NOMO-1 (cell line): ENCODE results near the gene HOXD8.

Experiments
- DNase-seq, 2 experiments: peaks; one replicate each; lab custom pipeline; 2025; ENCODE audit not compliant: unreplicated experiment in 2 of 2; lab: John Stamatoyannopoulos, UW

Gene HOXD8

DNA sequence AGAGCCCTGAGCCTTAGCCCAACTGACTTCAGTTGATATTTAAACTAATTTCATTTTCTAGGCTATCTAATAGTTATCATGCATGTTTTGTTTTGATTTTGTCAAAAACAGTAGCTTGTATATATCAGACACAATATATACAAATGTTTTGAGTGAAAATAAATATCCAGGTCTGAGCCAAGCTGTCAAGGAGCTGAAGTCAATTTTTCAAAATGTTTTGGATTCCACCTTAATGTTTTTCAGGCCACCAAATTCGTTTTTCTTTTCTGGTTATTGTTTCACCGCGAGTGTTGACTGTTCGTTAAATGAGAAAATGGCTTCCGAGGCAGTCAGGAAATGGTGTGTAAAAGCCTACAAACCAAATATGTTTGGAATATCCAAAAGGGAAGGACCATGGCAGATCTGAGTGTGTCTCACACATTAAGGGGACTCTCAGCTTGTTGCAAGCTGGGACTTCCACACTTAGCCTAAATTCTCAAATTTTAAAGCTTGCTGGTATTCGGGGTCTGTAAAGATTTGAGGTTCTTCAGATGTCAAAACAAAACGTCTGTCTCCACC, 27.1 kb upstream of the HOXD8 start:
- DNase-seq, result no peak

DNA sequence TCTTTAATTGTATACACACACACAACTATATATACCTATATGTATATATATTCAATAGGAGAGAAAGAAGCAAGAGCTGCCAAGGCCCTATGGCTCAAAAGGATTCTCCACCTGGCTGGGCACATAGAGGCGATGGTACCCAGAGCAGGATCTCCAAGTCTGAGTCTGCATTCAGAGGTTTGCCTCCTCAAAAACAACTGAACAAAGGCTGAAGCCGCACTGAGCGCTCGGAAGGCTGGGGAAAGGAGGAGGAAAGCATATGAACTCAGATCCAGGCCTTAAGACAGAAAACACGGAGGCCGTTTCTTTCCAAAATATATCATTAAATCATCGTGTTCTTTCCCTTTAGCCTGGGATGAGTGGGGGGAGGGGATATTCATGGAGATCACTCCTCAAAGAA, 26.3 kb upstream of the HOXD8 start:
- no peak for DNase-seq

DNA sequence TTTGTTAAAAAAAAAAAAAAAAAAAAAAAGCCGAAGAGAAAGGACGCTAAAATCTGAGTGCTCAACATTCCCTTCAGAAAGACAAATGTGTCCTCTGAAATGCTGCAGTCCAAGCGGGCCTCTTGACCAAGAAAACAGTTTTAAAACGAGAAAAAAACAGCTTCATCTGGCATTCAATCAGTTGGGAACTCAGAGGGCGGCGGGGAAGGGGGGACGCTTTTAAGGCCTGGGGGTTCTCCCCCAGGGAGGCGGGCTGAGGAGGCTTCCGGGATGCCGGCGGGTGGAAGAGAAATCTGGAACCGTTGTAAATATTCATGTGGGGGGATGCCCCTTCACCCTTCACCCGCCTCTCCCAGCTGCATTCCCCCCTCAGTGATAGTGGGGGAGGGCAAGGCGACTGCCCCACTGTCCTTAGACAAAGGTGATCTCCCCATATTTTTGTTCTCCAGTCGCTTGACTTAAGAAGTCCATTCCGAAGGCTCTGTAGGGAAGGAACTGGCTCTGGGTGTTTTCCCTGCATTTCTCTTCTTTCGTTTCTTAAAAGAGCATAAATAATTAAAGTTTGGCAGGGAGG, 25.7 kb upstream of the HOXD8 start:
- DNase-seq, result no peak

DNA sequence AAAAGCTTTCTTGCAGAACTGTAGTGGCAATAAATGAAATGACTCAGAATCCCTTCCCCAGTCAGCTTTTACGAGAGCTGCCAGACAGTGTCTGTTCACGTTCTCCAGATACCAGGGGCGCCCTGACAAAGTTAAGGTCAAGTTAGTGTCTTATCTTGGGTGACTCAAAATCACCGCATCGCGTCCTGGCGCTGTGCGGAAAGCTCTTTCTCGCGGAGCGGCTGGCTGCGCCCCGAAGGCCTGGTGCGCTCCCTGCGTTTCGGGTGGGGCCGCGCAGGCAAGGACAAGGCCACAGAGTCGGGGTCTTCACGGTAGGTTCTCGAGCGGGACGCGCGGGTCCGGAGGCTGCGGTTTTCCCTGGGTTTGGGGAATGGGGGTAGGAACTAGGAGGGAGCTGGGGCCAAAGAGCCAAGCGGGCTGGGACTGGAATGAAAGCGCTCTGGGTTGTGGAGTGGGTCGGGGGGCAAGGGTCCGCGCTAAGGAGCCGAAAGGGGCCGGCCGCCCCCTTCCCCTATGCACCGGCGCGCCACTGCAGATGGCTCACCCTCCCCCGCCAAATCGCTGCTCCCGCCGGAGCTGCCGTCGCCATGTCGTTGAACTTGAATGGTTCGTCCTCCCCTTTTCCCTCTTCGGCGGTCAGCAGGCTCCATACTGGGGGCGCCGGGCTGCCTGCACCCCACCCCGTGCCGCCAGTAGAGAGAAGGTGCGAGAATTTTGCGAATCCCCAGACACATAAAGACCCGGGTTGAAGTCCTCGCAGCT, 25.0 kb upstream of the HOXD8 start:
- no peak for DNase-seq

DNA sequence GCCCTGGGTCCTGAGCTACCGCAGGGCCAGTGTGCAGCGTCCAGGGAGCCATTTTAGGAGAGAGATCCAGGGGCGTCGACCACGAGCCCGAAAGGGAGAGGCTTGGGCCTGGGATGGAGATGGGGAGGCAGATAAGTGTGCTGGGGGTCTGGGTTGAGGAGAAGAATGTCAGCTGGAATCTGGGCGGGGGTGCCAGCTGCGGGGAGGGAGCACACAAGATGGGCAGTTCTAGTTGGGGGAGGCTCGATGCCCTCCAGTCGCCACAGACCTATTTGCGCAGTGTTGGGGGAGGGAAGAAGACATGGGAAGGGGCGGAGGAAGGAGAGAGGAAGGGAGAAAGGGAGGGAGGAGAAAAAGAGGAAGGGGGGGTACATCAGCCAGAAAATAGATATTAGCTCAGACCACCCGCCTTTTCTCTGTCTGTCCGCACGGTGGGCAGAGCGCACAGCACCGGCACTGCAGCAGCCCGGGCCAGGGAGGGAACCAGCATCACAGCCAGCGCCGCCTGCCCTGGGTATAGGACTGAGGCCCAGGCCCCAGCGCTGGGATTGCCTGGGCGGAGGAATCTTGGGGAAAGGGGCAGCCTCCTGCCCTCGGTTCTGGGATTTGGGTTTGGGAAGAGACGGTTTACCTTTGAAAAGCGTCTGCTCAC, 24.3 kb upstream of the HOXD8 start:
- no peak for DNase-seq

DNA sequence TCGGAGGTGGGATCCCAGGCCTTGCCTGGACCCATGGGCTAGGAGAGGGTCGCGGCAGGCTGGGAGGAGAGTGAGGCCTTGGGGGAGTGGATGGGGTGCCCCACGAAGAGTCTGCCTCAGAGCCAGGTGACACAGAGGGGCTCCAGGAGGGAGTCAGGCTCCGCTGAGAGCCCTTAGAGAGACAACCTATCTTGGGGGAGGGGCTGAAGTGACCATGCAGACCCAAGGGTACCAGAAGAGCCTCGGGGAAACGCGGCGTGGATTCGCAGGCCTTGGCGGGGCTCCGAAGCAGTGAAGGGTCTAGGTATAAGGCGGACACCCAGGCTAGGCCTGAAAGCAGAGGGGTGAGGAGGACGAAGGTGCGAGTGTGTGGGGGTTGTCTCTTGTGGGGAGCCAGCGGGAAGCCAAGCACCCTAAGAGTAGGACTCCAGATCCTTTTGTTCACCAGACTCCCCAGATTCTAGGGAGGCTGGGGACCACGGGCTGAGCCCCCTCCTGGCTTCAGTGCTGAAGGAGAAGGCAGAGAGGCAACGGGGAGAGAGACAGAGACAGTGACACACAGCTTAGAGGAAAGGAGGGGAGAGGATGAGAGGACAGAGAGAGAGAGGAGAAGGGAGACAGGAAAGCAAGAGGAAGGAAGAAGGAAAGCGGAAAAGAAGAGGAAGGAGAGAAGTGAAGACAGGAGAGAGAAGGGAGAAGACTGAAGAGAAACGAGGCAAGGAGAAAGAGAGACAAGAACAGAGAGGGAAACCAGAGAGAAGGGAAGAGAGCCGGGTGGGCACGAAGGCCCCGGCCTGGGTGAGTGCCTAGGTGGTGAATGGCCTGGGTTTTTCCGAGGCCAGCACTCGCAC, 23.6 kb upstream of the HOXD8 start:
- DNase-seq, result no peak

DNA sequence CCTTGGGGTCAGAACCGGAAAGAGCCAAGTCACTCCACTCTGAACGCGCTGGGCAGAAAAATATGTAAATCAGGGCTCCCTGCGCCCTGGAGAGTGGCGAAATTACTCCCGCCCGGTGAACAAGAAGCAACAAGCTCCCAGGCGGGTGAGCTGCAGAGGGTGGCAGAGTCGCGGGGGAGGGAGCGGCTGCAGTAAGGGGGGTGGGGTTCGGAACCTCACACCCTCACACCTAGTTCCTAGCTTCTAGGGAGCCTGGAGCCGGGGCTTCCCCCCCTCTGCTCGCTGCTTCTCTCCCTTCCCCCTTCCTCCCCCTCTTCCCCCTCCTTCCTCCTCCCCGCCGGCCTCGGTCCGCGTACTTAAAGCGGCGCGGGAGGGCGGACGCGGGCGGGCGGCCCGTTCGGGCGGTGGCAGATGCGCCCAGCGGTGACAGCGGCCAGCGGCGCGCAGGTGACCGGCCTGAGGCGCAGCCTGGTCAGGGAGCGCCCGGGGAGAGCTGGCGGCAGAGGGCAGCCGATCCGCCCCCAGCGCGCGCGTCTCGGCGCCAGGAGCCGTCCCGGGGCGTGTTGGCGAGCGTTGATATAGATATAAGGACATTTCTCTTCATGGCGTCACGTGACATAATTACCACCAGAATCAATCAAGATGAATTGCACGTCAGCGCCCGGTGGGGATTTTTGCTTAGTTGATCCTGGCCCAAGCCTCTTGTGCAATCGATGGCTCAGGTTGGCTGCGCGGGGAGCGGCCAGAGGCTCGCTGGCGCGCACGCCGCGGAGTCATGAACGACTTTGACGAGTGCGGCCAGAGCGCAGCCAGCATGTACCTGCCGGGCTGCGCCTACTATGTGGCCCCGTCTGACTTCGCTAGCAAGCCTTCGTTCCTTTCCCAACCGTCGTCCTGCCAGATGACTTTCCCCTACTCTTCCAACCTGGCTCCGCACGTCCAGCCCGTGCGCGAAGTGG, 22.6 kb upstream of the HOXD8 start, which contains the start of gene HOXD11:
Gene HOXD11, plus strand, starts transcription at position 700 of the 959 bp plus-strand sequence. Its CDS starts 76 bp downstream, at position 776.
- DNase-seq, result no peak

DNA sequence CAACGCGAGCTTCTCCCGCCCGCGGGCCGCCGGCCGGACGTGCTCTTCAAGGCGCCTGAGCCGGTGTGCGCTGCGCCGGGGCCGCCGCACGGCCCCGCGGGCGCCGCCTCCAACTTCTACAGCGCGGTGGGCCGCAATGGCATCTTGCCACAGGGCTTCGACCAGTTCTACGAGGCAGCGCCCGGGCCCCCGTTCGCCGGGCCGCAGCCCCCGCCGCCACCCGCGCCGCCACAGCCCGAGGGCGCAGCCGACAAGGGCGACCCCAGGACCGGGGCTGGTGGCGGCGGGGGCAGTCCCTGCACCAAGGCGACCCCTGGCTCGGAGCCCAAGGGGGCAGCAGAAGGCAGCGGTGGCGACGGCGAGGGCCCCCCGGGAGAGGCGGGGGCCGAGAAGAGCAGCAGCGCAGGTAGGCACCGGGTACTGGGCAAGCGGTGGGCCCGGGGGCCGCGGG, 21.7 kb upstream of the HOXD8 start:
- DNase-seq, result no peak

DNA sequence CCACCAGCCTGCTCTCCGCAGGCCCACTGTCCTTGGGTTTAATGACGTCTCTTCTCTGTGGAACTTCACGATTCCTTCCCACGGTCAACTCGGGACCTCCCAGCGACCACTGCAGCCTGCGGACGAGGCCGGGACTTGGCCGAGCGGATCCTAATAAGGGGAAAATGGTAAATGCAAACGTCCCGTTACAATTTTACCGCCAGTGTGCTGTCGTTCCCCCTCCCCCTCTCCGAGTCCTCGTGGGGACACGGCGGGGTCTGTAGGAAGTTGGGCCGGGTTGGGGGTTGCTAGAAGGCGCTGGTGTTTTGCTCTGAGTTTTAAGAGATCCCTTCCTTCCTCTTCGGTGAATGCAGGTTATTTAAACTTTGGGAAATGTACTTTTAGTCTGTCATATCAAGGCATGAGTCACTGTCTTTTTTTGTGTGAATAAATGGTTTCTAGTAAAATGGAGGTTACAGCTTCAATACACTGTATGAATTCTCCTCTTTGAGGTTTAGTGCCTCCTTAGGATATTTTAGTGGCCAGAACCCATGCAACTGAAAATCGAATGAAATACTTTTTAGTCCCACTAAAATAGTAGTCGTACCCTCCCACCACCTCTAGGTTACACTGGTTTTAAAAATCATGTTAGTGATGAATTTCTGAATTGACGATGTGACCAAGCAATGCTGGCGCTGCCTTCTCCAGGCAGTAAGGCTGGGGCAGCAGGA, 20.2 kb upstream of the HOXD8 start:
- no peak for DNase-seq

DNA sequence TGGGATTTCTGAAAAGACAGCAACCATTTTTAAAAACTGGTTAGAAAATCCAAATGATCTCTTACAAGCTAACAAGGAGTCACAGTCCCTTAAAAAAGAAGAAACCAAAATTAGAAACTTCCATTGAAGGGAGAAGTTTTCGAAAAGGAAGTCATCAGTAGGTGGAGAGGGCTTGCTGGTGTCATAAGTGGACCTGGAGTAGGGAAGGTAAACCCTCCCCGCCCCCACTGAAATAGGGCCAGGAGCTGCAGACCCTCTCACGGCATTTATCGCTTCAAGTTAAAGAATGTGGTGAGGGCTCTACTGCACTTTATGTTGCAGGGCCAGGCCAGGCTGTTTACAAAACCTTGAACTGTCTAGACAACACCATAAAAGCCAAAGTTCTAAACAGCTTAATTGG, 19.6 kb upstream of the HOXD8 start:
- DNase-seq, result no peak

DNA sequence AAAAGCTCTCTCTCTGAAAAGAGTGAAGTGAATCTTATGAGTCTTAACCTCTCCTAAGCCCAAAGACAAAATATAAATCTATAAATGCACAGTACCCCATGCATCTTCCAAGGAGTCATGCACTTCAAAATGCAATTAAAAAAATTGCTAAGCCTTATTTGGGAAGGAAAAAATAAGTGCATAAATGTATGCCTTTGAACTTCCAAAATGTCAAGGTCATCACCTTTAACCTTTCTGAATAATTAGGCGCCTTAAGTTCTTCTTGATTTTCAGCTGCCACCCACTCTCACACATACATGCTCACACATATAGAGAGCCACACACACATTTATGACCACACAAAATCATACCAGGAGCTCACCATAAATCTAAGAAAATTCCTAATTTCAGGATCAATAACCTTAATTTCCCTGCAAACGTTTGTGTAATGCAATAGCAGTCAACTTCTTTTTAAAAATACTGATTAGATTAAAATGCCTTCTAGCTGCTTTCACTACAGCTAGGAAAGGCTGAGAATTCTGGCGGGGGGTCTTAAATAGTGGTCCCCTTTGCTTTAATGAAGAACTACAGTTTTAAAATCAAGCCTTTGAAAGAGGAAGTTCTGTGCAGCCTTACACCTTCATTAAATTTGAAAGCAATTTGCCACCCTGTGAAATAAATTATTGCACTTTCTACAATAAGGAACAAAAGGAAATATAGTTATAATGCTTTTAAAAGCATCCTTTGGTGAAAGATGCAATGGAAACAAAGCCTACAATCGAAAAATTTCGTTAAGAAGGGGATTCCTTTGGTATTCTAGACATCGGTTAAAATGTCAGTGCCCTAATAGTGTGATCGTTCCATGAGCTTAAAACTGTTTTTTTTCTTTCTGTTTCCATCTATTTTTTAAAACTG, 18.8 kb upstream of the HOXD8 start:
- no peak for DNase-seq

DNA sequence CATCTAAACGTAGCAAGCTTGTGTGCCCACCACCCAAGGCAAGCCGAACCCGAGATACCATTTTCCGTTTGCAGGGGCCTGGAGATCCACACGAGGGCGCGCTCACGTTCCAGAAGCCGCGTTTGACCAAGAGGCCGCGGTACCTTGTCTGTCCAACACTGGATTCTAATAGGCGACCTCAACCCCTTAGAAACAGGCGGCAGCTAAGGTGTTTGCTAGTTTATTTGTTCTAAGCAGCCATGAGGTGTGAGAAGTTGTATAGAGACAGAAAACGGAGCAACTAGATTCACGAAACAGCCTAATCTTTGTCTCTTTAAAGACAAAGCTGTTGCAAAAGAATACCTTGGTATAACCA, 18.2 kb upstream of the HOXD8 start:
- DNase-seq, result no peak

DNA sequence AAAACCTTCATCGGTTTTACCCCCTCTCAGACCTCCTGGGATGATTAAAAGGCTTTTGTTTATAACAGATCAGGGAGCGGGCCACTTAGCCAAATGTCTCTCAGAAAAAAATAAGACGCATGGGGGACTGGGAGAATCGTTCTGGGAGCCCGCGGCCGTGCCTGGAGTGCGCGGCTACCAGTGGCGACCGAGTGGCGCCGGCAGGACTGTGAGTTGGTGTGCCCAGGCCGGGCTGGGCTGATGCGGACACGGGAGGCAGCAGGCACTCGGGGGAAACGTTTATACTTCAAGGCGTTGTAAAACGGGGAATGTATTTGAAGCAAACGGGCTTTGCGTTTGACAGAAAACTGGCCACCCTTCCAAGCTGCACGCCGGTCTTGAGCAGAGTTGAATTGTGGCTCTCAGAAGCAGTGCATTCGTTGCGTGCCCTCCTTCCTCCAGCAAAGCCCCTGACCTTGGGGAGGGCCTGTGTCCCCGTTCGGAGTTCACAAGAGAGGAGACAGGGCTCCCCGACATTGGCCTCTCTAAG, 17.6 kb upstream of the HOXD8 start:
- DNase-seq, result no peak

DNA sequence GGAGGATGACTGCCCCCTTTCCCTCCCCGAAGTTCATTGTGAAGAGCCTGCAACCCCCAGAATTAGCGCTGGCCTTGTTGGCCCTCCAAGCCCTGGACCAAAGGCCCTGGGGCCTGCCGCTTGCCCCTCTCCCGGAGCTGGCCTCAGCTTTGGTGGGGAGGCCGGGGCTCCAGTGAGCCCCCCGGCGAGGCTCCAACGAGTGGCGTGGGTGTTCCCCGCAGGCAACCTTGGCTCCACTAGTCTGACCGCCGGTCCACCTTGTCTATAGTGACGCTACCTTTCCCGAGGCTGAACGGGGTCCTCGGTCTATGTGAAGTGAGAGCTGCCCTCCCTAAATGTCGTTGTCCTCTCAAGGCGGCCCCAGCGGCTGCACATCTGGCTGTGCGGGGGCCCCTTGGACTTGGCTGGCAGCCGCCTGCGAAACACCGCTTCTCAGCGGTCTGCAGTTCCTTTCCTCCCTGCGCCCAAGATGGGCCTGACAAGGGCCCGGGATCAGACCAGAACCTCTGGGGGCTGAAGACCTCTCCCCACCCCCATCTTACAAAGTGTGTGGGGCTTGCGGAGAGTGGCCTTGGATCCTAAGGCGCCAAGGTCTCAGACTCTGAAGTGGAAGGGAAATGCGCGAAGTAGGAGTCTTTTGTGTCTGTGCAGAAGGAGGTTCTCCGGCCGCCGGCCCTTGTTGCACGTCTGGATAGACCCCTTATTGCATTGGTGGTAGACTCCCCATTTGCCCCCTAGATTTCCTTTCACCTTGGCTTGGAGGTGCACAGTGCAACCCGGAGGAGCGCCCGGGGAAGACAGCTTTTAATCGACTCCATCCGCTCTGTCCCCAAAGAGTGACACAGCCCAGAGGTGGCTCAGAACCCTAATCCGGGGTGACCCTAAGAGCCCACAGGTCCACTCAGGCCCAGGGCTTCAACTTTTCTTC, 16.9 kb upstream of the HOXD8 start:
- no peak for DNase-seq

DNA sequence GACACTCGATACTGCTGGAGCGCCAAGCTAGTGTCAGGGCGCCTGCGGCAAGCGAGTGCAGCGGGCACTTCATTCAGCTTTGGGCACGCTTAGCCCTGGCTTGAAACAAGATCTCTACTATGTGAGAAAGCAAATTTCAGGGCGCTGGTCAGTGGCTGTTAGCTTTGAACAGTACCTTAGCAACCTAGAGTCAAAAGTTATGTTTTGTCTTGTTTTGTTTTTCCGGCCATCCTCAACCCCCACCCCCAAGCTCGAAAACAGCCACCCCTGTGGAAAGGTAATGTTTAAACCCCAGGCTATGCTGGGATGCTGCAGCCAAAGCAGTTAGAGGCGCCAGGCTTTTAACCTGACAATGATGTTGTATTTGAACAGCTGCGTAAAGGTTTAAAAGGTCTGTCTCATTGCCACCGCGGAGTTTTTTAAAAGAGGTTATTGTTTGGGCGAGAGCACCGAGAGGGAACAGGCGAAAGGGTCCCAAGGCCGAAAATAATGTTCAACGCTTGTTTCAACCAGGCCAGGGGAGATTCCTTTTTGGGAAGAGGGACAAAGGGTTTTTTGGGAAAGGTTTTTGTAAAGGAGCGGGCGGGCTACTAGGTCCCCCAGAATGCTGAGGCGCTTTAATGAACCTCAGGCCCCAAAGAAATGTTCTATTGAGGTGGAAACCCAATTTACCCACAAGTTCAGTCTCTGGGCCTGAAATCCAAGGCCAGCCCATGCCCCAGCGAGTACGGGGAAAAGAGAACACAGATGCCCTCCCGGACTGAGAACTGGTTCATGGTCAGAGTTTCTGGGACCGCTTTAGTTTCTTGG, 15.2 kb upstream of the HOXD8 start:
- DNase-seq, result no peak
